NOMO-1 treated with DMSO at 0.1 percent for 48 hours (cell line): Measurements from ENCODE around the gene SNRPB.

ENCODE experiments used
- DNase-seq: peaks from one replicate; lab custom pipeline; 2025; ENCODE audit not compliant: unreplicated experiment; lab: John Stamatoyannopoulos, UW

The SNRPB gene

GRCh38 chr20:2475850-2476741, 5.5 kb upstream of the SNRPB start:
- no peak for DNase-seq

DNA sequence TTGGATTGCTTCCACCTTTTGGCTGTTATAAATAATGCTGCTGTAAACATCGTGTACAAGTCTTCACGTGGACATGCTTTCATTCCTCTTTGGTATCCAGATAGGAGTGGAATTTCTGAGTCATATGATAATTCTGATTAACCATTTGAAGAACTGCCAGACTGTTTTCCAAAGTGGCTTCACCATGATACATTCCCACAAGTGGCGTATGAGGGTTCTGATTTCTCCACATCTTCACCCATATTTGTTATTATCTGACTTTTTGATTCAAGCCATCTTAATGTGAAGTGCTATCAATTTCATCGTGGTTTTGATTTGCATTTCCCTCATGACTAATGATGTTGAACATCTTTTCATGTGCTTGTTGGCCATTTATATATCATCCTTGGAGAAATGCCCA, 2.9 kb upstream of the SNRPB start:
- no peak for DNase-seq

- peak; percentile 63 for DNase-seq
Measured at GRCh38 chr20:2469991-2470422, 582 bp downstream of the SNRPB start.

- DNase-seq = no peak
Measured at GRCh38 chr20:2468581-2469407, 1.8 kb downstream of the SNRPB start.

GRCh38 chr20:2467412-2467811, 3.2 kb downstream of the SNRPB start:
- no peak for DNase-seq

- no peak for DNase-seq
Measured at GRCh38 chr20:2465100-2465499, 5.5 kb downstream of the SNRPB start.

- no peak for DNase-seq
Measured at GRCh38 chr20:2463616-2464365, 6.8 kb downstream of the SNRPB start.

DNA sequence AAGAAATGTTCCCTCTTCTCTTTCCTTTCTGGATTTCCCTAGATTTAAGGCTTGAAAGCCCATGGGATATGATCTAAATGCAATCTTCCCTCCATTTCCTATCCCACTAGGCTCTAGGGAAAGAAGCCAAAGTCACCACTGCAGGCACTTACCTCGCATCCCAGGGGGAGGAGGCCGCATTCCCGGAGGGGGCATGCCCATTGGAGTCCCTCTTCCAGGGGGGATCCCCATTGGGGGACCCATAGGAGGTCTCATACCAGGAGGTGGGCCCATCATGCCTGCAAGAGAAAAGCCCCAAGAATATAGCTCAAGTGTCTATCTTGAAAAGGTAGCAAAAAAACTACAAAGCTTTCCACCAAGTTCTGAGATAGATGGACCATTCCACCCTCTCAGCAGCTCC, 8.1 kb downstream of the SNRPB start:
- no peak for DNase-seq

- DNase-seq = no peak
Measured at GRCh38 chr20:2460752-2461424, 9.7 kb downstream of the SNRPB start.

DNA sequence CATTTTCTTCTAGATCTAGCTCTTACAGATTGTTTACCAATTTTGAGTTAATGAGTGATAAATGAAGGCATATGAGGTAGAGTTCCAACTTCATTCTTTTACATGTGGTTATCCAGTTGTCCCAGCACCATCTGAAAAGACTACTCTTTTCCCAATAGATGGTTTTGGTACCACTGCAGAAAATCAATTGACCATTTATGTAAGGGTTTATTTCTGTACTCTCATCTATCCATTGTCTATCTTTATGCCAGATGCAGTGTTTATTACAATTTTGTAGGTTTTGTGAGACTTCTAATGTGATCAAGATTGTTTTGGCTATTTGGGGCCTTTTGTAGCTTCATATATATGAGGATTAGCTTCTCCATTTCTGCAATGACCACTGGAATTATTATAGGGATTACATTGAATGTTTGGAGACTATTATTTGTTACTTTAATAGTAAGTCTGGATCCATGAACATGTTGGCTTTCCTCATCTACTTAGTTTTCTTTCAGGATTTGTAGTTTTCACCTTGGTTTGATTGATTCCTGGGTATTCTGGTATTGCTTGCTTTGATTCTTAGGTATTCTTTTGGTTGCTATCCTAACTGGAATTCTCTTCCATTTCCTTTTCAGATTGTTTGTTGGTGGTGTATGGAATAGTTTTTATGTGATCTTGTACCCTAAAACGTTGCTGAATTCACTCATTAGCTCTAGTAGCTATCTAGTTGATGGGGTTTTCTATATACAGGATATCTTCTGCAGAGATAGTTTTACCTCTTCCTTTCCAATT, 10.4 kb downstream of the SNRPB start:
- DNase-seq = no peak

GRCh38 chr20:2458919-2459499, 11.6 kb downstream of the SNRPB start:
- DNase-seq = no peak

DNA sequence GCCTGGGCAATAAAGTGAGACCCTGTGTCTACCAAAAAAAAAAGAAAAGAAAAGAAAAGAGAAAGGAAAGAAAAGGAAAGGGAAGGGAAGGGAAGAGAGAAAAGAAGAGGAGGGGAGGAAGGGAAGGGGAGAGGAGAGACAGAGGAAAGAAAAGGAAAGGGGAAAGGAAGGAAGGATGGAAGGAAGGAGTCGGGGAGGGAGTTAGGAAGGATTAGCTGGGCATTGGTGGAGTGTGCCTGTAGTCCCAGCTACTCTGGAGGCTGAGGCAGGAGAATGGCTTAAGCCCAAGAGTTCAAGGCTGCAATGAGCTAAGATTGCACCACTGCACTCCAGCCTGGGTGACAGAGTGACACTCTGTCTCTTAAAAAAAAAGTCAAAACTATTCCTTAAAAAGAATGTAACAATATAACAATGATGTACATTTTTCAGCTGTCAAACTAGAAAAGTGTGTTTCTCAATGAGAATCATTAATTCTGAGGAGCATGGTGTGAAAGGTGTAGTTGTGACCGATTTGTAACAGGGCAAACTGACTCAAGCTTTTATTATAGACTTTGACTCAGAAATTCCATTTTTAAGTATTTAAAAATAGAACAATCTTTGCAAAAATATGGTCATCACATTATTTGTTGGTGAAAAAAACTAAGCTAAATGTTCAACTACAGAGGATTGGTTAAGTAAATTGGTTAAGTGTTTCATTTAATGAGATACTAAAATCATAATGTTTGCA, 14.7 kb downstream of the SNRPB start:
- DNase-seq = no peak

DNA sequence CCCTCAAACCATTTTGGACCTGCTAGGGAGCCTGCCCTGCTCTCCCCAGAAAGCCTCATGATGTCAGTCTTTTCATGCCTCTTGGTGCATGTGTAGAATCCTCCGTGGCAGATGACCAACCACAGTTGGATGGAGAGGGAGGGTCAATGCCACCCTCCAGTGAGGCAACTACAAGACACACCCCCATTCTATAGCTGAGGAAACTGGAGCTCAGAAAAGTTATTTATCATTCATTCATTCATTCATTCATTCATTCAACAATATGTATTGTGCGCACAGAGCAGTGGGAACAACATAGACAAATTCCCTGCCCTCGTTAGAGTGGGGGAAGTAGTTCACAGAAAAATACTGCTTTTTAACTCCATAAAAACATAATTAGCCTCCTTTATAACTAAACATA, 16.8 kb downstream of the SNRPB start:
- no peak for DNase-seq

- peak; percentile 55 for DNase-seq
Measured at GRCh38 chr20:2451939-2452732, 18.5 kb downstream of the SNRPB start.

- DNase-seq = no peak
Measured at GRCh38 chr20:2451422-2451821, 19.2 kb downstream of the SNRPB start.

DNA sequence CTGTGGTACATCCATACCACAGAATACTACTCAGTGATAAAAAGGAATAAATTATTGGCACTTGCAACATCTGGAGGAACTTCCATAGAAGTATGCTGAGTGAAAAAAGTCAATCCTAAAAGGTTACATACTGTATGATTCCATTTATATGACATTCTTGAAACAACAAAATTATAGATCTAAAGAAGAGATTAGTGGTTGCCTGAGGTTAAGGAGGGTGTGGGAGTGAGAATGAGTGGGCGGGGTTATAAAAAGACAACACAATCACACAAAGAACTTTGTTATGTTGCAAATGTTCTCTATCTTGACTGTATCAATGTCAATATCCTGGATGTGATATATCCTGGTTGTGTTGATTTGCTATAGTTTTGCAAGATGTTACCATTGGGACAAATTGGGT, 21.2 kb downstream of the SNRPB start:
- no peak for DNase-seq

DNA sequence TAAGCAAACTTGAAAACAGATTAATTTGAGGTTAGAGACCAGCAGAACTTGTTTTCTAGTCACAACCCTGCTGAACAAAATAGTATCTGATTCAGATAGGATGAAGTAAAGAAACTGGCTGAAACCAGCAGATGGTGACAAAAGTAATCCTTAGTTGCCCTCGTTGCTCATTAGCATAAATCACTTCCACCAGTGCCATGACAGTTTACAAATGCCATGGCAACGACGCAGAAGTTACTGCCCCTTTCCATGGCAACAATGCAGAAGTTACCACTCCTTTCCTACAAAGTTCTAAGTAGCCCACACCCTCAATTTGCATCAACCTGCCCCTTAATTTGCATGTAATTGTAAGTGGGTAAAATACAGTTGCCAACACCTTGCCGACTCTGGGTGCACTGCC, 23.7 kb downstream of the SNRPB start:
- DNase-seq = peak; percentile 36

DNA sequence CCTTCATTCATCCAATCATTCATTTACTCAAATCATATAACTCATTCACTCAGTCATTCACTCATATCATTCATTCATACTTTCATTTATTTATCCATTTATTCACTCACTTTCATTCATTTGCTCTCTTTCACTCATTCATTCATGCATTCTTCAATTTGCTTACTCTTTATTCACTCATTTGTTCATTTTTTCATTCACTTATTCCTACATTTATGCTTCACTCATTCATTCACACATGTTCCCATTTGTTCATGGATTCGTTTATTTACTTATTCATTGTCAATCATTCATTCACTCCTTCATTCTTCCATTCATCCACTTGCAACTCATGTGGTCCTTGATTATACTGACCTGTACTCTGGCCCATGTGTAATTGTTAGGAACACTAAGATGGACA, 39.4 kb downstream of the SNRPB start:
- no peak for DNase-seq
